Measurements from ENCODE around the gene FBXL16.
A peak's percentile ranks its signal among the peaks of the same experiment; 100 is the strongest.

Gene FBXL16

GRCh38 chr16:723695-724094 is 18.1 kb upstream of the FBXL16 start:
- TF ChIP-seq CEBPB (IDR thresholded peaks at IDR 0.05), result no peak
- TF ChIP-seq EP300 (IDR thresholded peaks at IDR 0.05; ENCODE audit: borderline replicate concordance), result no peak
- TF ChIP-seq RAD21 (IDR thresholded peaks at IDR 0.05; ENCODE audit: low read depth), result no peak
- no peak for TF ChIP-seq FOXM1 (IDR thresholded peaks at IDR 0.05; ENCODE audit: borderline replicate concordance, low read depth)
- TF ChIP-seq MAX (IDR thresholded peaks at IDR 0.05), result no peak
- no peak for TF ChIP-seq NFIC (IDR thresholded peaks at IDR 0.05)
- TF ChIP-seq USF1 (IDR thresholded peaks at IDR 0.05), result no peak
- TF ChIP-seq EGR1 (IDR thresholded peaks at IDR 0.05), result no peak
- TF ChIP-seq CREB1 (IDR thresholded peaks at IDR 0.05; ENCODE audit: low read depth), result no peak
- TF ChIP-seq REST (IDR thresholded peaks at IDR 0.05; ENCODE audit: low read depth), result no peak
- no peak for TF ChIP-seq TAF1 (IDR thresholded peaks at IDR 0.05; ENCODE audit: low read depth)
- no peak for TF ChIP-seq TCF12 (IDR thresholded peaks at IDR 0.05; ENCODE audit: low read depth)
- no peak for TF ChIP-seq TEAD4 (IDR thresholded peaks at IDR 0.05)
- TF ChIP-seq YY1 (IDR thresholded peaks at IDR 0.05; ENCODE audit: low read depth), result no peak
- TF ChIP-seq ZBTB7A (IDR thresholded peaks at IDR 0.05; ENCODE audit: low read depth), result no peak

- TF ChIP-seq REST (IDR thresholded peaks at IDR 0.05; ENCODE audit: low read depth) (no peak), TCF12 (IDR thresholded peaks at IDR 0.05; ENCODE audit: low read depth) (no peak), NFIC (IDR thresholded peaks at IDR 0.05) (no peak), EP300 (IDR thresholded peaks at IDR 0.05; ENCODE audit: borderline replicate concordance) (no peak), CEBPB (IDR thresholded peaks at IDR 0.05) (no peak), RAD21 (IDR thresholded peaks at IDR 0.05; ENCODE audit: low read depth) (no peak), ZBTB7A (IDR thresholded peaks at IDR 0.05; ENCODE audit: low read depth) (no peak), MAX (IDR thresholded peaks at IDR 0.05) (no peak), EGR1 (IDR thresholded peaks at IDR 0.05) (no peak), FOXM1 (IDR thresholded peaks at IDR 0.05; ENCODE audit: borderline replicate concordance, low read depth) (no peak), TAF1 (IDR thresholded peaks at IDR 0.05; ENCODE audit: low read depth) (no peak), CREB1 (IDR thresholded peaks at IDR 0.05; ENCODE audit: low read depth) (no peak)
These were observed 17.4 kb upstream of the FBXL16 start for GRCh38 chr16:722835-723633.

- TF ChIP-seq TCF12 (IDR thresholded peaks at IDR 0.05; ENCODE audit: low read depth), result no peak
- TF ChIP-seq CREB1 (IDR thresholded peaks at IDR 0.05; ENCODE audit: low read depth), result no peak
- no peak for TF ChIP-seq REST (IDR thresholded peaks at IDR 0.05; ENCODE audit: low read depth)
These were observed 16.4 kb upstream of the FBXL16 start for GRCh38 chr16:721765-722540.

GRCh38 chr16:720990-721764 is 15.6 kb upstream of the FBXL16 start, which contains the start of gene ANTKMT:
Gene ANTKMT, plus strand, starts transcription at chr16:721146. Its CDS starts 129 bp downstream, at chr16:721275.
- TF ChIP-seq CEBPB (IDR thresholded peaks at IDR 0.05), result no peak
- TF ChIP-seq EGR1 (IDR thresholded peaks at IDR 0.05), result no peak
- peak; percentile 25; the same call in 1 of the 2 replicates for TF ChIP-seq TAF1 (IDR thresholded peaks at IDR 0.05; ENCODE audit: low read depth)
- no peak for TF ChIP-seq REST (IDR thresholded peaks at IDR 0.05; ENCODE audit: low read depth)
- TF ChIP-seq TEAD4 (IDR thresholded peaks at IDR 0.05), result 0 out of 2 replicates have a peak, but pooled peaks have one; percentile 26
- TF ChIP-seq TCF12 (IDR thresholded peaks at IDR 0.05; ENCODE audit: low read depth), result no peak; the same call in 1 of the 2 replicates
- TF ChIP-seq NFIC (IDR thresholded peaks at IDR 0.05), result peak; percentile 82; the same call in 1 of the 2 replicates
- 0 out of 2 replicates have a peak, but pooled peaks have one; percentile 10 for TF ChIP-seq YY1 (IDR thresholded peaks at IDR 0.05; ENCODE audit: low read depth)
- TF ChIP-seq FOXM1 (IDR thresholded peaks at IDR 0.05; ENCODE audit: borderline replicate concordance, low read depth), result no peak
- TF ChIP-seq ZBTB7A (IDR thresholded peaks at IDR 0.05; ENCODE audit: low read depth), result 0 out of 2 replicates have a peak, but pooled peaks have one; percentile 73
- no peak for TF ChIP-seq EP300 (IDR thresholded peaks at IDR 0.05; ENCODE audit: borderline replicate concordance)
- TF ChIP-seq RAD21 (IDR thresholded peaks at IDR 0.05; ENCODE audit: low read depth), result no peak; the same call in 1 of the 2 replicates
- TF ChIP-seq MAX (IDR thresholded peaks at IDR 0.05), result peak; percentile 100
- TF ChIP-seq USF1 (IDR thresholded peaks at IDR 0.05), result peak; percentile 49
- no peak for TF ChIP-seq CREB1 (IDR thresholded peaks at IDR 0.05; ENCODE audit: low read depth)

Data from Ishikawa (cell line).